OCI-LY1 (cell line): ENCODE results near the gene REEP6.

Experiments used
- H2AFZ ChIP-seq: fragments of 200-600 bp; sonication (generic), shearing (Covaris generic); 2 replicates; pipeline ENCODE4 v1.6.0; 2014; ENCODE audit warnings: antibody characterized with exemption, mild to moderate bottlenecking, low read length
- H3F3A ChIP-seq: fragments of 200-600 bp; sonication (generic), shearing (Covaris generic); 2 replicates; pipeline ENCODE4 v1.6.0; 2014; ENCODE audit warnings: mild to moderate bottlenecking, antibody characterized with exemption, low read length, moderate library complexity; ENCODE audit not compliant: insufficient read depth
- H3K27ac ChIP-seq: fragments of 200-600 bp; sonication (generic); 2 replicates; pipeline ENCODE4 v1.5.1; 2014; ENCODE audit warnings: low read length, mixed run types, mild to moderate bottlenecking, low read depth; ENCODE audit not compliant: poor library complexity, severe bottlenecking
- H3K27me3 ChIP-seq: fragments of 200-600 bp; sonication (generic); 2 replicates; pipeline ENCODE4 v1.6.0; 2014; ENCODE audit warnings: antibody characterized with exemption, mild to moderate bottlenecking, low read length, moderate library complexity; ENCODE audit not compliant: insufficient read depth
- H3K36me3 ChIP-seq: fragments of 200-600 bp; sonication (generic); 2 replicates; pipeline ENCODE4 v1.6.1; 2014; ENCODE audit warnings: mild to moderate bottlenecking, antibody characterized with exemption, low read length, moderate library complexity, mixed read lengths; ENCODE audit not compliant: insufficient read depth
- H3K4me1 ChIP-seq: fragments of 200-600 bp; sonication (generic); 2 replicates; pipeline ENCODE4 v1.5.1; 2014; ENCODE audit warnings: mild to moderate bottlenecking, low read length, moderate library complexity; ENCODE audit not compliant: insufficient read depth, severe bottlenecking
- H3K4me2 ChIP-seq: fragments of 200-600 bp; sonication (generic), shearing (Covaris generic); 2 replicates; pipeline ENCODE4 v1.6.1; 2014; ENCODE audit warnings: low read length
- H3K4me3 ChIP-seq: fragments of 200-600 bp; sonication (generic); 2 replicates; pipeline ENCODE4 v1.5.1; 2014; ENCODE audit warnings: low read length, low read depth, mild to moderate bottlenecking, mixed read lengths; ENCODE audit not compliant: poor library complexity, severe bottlenecking
- H3K79me2 ChIP-seq: fragments of 200-600 bp; shearing (Covaris generic); 2 replicates; pipeline ENCODE4 v1.6.1; 2016; ENCODE audit warnings: mixed run types, low read length, mixed read lengths; ENCODE audit not compliant: insufficient read depth
- H3K9ac ChIP-seq: fragments of 200-600 bp; sonication (generic), shearing (Covaris generic); 2 replicates; pipeline ENCODE4 v1.6.1; 2014; ENCODE audit warnings: mild to moderate bottlenecking, low read length, mixed read lengths
- H3K9me2 ChIP-seq: fragments of 200-600 bp; sonication (generic), shearing (Covaris generic); 2 replicates; pipeline ENCODE4 v1.6.1; 2014; ENCODE audit warnings: low read depth, mild to moderate bottlenecking, low read length, mixed read lengths
- H3K9me3 ChIP-seq: fragments of 200-600 bp; shearing (Covaris generic); 2 replicates; pipeline ENCODE4 v1.6.1; 2014; ENCODE audit warnings: low read length, mixed read lengths
- H4K20me1 ChIP-seq: fragments of 200-600 bp; sonication (generic), shearing (Covaris generic); 2 replicates; pipeline ENCODE4 v1.6.0; 2016; ENCODE audit warnings: mild to moderate bottlenecking, low read length; ENCODE audit not compliant: insufficient read depth
- CTCF ChIP-seq: fragments of 200-600 bp; sonication (generic), shearing (Covaris generic); IDR thresholded peaks from 2 replicates; pipeline ENCODE4 v1.5.1; 2017; ENCODE audit warnings: mild to moderate bottlenecking, antibody characterized with exemption, low read length, moderate library complexity, mixed read lengths
- EZH2 ChIP-seq: fragments of 200-600 bp; sonication (generic), shearing (Covaris generic); IDR thresholded peaks from 2 replicates; pipeline ENCODE4 v1.8.0; 2017; ENCODE audit warnings: borderline replicate concordance, mixed run types, mild to moderate bottlenecking, antibody characterized with exemption, low read length, moderate library complexity, mixed read lengths

The REEP6 gene

GRCh38 chr19:1489463-1490310 lies 1.3 kb upstream of the REEP6 start:
- H3K27ac ChIP-seq: no peak overlapping the region
- H3K4me1 ChIP-seq: peaks cover 13% of the 10 kb centered on the region
- H3K9me2 ChIP-seq: no peaks in the 10 kb centered on the region
- no peaks in the 10 kb centered on the region for H3F3A ChIP-seq
- no peaks in the 10 kb centered on the region for H3K36me3 ChIP-seq
- no peak overlapping the region for H2AFZ ChIP-seq
- H3K9ac ChIP-seq: peak overlapping the region; percentile 67
- peak overlapping the region; percentile 80 for H3K4me2 ChIP-seq
- H4K20me1 ChIP-seq: no peaks in the 10 kb centered on the region
- TF ChIP-seq EZH2 (no peak), CTCF (no peak)
- H3K4me3 ChIP-seq: peak overlapping the region; percentile 66
- H3K27me3 ChIP-seq: no peaks in the 10 kb centered on the region; the same call in 1 of the 2 replicates
- H3K9me3 ChIP-seq: no peaks in the 10 kb centered on the region
- no peaks in the 10 kb centered on the region for H3K79me2 ChIP-seq

GRCh38 chr19:1490311-1491113 lies 469 bp upstream of the REEP6 start, which contains the start of gene PCSK4:
TSS of gene PCSK4 (minus strand) at chr19:1490350. CDS start at chr19:1490346, 4 bp downstream.
- Histone ChIP-seq H3K79me2 (no peaks in the 10 kb centered on the region), H2AFZ (no peak within 1 kb of the TSS), H3K9me2 (no peaks in the 10 kb centered on the region), H4K20me1 (no peaks in the 10 kb centered on the region), H3K4me2 (peak within 1 kb of the TSS; percentile 80), H3K36me3 (no peaks in the 10 kb centered on the region), H3K9ac (peak within 1 kb of the TSS; percentile 67), H3K9me3 (no peaks in the 10 kb centered on the region), H3K4me3 (peak within 1 kb of the TSS; percentile 66), H3F3A (no peaks in the 10 kb centered on the region), H3K27ac (no peak within 1 kb of the TSS), H3K27me3 (no peaks in the 10 kb centered on the region; the same call in 1 of the 2 replicates), H3K4me1 (peaks cover 13% of the 10 kb centered on the region)
- TF ChIP-seq EZH2: no peak
- TF ChIP-seq CTCF: no peak

GRCh38 chr19:1491849-1492170 lies 829 bp downstream of the REEP6 start:
- Histone ChIP-seq H3K27me3 (no peaks in the 10 kb centered on the region), H3F3A (no peaks in the 10 kb centered on the region), H3K9me3 (no peaks in the 10 kb centered on the region), H3K4me2 (no peak overlapping the region), H3K27ac (no peak overlapping the region), H3K9me2 (no peaks in the 10 kb centered on the region), H4K20me1 (no peaks in the 10 kb centered on the region), H3K36me3 (no peaks in the 10 kb centered on the region), H3K4me3 (no peak overlapping the region), H2AFZ (no peak overlapping the region), H3K79me2 (no peaks in the 10 kb centered on the region), H3K9ac (no peak overlapping the region), H3K4me1 (peaks cover 13% of the 10 kb centered on the region)
- no peak for TF ChIP-seq EZH2
- no peak for TF ChIP-seq CTCF
